GM08714 (cell line): ENCODE data around the gene ZHX3.

ENCODE experiments used
- H3K4me3 ChIP-seq: fragments of 200-500 bp; sonication (Bioruptor generic); 2 replicates; pipeline ENCODE4 v1.5.1; 2014; ENCODE audit warnings: mild to moderate bottlenecking, low read length, inconsistent platforms
- ZNF274 ChIP-seq: IDR thresholded peaks from 2 replicates; pipeline ENCODE4 v1.6.1; 2012; ENCODE audit warnings: mild to moderate bottlenecking, low read depth, low read length

Gene ZHX3

DNA sequence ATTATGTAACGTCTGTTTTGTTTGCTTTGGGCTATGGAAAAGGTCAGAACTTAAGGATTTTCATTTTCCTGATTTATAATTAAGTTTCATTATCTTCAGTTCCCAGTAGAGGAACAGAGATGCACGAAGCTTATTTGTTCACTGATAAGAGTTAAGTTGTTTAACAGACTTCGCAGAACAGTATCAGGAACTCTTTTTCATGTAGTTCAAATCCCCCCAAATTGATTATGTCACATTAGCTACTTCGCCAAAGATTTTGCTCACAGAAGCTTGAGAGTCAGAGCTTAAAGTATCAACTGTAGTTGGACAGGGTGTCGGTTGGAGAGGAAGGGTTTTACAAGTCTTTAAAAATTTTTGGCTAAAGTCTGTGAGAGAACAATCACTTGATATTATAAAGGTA lies 43.4 kb downstream of the ZHX3 start:
- H3K4me3 ChIP-seq = no peak overlapping the region
- TF ChIP-seq ZNF274 = no peak

DNA sequence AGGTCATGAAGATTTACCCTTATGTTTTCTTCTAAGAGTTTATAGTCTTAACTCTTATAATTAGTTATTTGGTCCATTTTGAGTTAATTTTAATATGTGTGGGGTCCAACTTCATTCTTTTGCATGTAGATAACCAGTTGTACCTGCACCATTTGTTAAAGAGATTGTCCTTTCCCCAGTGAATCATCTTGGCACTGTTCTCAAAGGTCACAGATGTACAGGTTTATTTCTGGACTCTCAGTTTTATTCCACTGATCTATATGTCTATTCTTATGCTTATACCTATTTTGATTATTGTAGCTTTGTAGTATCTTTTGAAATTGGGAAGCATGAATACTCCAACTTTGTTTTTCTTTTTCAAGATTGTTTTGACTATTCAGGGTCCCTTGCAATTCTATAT lies 44.1 kb downstream of the ZHX3 start:
- no peak for TF ChIP-seq ZNF274
- no peak overlapping the region for H3K4me3 ChIP-seq

DNA sequence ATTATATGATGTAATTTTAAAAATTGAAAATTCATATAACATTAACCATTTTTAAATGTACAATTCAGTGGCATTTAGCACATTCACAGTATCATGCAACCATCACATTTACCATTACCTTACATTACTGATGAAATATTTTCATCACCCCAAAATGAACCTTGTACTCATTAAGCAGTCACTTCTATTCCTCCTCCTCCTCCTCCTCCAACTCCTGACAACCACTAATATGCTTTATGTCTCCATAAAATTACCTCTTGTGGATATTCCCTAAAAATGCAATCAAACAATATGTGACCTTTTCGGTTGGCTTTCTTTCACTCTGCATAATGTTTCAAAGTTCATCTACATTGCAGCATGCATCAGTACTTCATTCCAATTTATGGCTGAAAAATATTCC lies 45.2 kb downstream of the ZHX3 start:
- H3K4me3 ChIP-seq = no peak overlapping the region
- TF ChIP-seq ZNF274 = no peak

DNA sequence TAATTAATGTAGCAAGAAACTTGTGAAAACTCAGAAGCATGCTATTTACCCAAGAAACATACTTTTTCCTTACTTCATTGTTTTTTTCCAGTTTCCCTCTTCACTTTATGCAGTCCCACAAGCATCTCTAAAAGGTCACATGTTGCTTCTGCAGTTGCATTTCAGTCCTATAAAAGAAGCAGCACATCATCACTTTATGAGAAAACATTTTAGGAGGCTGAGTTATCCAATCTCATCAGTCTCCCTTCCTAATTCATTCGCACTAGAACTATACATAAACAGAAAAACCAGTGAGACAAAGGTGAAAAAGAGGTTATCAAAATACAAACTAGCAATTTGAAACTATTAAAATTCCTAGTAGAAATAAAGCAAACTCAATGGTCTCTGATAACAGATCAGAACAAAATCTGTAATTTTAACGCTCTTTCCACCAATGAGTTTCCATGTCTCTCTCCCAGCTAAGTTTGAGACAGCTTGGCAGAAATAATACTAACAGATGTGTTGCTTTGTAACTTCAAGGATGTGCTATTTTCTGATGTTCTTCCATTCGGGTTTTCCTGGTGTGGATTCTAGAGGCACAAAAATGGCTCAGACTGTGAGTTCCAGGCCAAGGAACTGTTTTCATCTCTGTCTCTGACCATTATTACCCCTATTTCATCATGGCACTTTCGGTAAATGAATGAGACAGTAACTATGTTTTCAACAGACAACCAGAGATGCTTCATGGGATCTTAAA lies 48.4 kb downstream of the ZHX3 start:
- no peak for TF ChIP-seq ZNF274

DNA sequence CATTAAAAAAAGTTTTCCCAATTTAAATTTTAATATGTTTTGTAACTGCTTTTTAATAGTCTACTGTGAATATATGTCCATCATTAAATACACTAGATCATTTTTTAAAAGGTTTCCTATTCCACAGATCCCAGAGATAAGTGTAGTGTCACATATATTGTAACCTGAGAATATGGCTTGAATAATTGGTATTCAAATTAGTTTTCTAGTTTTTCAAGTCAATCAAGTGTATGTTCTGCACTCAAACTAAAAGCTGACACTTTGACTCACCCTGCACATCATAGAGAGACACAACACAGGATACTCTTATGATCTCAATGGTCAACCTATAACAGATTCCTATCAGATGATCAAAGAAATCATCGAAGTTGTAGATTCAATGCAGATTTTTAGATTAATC lies 49.1 kb downstream of the ZHX3 start:
- no peak overlapping the region for H3K4me3 ChIP-seq
- no peak for TF ChIP-seq ZNF274

More for the DNA sequence above, 48.4 kb downstream of the ZHX3 start:
- no peak overlapping the region for H3K4me3 ChIP-seq

DNA sequence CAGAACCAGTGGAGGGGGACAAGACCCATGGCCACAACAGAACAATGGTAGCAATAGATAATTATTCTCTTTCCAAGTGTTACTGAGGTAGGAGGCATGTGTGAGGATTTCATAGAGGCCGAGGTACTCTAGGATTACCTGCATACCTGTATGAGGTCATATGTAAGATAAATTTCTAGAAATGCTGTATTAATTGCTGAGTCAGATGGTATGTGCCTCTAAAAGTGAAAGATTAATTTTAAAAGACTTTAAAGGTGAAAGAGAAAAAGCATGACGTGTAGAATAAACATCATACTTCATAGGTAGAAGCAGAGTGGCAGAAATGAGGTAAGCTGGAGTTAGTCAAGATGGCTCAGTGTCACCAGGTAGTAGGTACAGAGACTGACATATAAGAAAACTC lies 51.6 kb downstream of the ZHX3 start:
- H3K4me3 ChIP-seq = no peak overlapping the region
- no peak for TF ChIP-seq ZNF274

DNA sequence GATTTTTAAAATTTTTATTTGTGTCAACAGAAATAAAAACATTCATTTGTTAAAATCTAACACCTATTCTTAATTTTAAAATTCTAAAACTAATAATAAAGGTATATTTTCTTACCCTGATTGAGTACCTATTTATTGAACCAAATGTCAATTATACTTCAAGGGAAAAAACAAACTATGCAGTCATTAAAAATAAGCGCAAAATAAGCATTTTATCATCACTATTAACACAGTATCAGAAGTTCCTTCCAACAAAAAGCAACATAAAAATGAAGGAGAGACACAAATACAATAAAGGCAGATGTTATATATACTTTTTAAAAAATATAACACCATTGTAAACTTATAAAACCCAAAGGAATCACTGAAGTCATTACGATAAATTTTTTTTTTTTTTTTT lies 52.7 kb downstream of the ZHX3 start:
- H3K4me3 ChIP-seq = no peak overlapping the region
- TF ChIP-seq ZNF274 = no peak

DNA sequence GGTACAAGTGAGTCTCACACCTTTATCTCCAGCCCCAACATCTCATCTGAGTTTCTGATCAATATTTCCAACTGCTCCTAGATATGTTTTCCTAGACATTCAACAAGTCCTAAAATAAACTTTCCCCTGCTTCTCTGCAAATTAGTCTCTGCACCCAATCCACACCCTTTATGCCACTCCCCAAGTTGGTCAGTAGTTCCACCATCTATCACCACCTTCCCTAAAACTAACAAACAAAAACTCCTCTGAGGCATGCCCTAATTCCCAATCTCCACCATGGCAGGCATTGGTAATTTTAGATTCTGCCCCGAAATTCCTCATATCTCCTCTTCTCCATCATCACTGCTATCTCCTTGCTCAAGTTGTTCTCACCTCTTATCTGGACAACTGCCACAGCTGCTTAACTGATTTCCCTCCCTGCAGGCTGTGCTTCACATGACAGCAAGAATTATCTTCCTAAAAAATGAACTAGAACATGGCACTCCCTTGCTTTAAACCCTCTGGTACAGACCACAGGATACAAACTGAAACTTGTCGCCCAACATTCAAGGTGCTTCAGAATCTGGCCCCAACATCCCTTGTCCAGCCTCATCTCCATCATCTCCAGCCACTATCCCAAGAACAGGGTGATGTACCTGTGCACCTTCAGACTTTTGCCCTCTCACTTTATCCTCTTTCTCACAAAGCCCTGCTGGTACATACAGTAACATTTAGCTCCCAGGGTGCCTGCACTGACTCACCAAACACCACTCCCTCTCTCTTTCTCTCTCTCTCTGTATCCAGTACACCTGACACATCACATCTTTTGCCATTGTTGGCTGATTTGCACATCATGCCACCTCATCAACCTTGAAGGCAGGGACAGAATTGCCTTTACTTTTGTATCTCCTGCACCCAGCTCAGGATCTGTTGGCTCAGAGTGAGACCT lies 55.5 kb downstream of the ZHX3 start:
- no peak for TF ChIP-seq ZNF274
- no peak overlapping the region for H3K4me3 ChIP-seq

DNA sequence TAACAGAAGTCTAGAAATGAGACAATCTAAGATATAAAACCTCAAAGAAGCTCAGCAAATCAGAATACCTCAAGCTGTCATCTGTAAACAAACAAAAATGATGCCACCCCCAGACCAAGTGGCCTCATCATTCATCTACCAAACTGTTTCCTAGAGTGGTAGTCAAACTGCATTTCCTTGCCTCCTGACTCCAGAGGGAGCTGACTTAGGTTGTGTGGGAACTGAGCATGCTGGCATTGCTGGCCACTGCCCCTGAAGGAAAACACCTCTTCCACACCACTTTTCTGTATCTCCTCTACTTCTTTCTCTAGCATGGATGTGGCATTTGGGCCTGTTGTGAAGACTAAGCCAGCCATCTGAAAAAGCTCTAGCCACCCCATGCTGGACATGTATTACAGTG lies 56.3 kb downstream of the ZHX3 start:
- TF ChIP-seq ZNF274 = no peak

DNA sequence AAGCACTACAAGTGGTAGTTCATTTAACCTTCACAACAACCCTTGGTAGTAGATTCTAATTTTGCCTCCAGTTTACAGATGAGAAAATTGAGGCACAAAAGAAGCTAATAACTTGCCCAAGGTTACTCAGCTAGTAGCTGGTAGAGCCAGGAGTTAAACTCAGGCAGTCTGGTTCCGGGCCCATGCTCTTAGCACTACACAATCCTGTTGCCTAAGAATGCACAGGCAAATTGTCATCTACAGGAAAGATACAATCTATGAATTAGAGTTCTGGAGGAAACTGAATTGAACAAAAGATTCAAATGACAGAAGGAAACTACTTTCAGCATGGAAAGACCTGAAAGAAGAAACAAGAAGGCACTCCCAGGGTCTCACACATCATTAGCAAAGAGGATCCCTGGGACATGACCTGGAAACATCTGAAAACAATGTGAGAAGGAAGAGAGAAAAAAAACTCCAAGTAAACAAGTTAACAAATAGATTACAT lies 56.8 kb downstream of the ZHX3 start:
- no peak for TF ChIP-seq ZNF274
- H3K4me3 ChIP-seq = no peak overlapping the region

More for the DNA sequence above, 56.3 kb downstream of the ZHX3 start:
- H3K4me3 ChIP-seq = no peak overlapping the region

DNA sequence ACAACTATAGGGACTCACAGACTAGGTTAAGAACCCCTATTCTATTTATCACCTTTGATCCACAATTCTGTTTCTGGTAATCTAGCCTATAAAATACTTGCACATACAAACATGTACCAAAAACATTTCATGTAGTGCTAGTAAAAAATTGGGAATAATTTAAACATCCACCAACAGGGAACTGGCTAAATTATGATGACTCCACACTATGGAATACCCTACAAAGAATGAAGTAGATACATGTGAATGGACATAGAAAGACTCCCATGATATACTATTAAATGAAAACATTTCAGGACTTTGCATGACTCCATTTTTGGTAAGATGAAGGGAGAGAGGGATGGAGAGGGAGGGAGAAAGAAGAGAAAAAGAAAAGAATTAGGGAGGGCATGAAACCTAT lies 58.2 kb downstream of the ZHX3 start:
- TF ChIP-seq ZNF274 = no peak
- no peak overlapping the region for H3K4me3 ChIP-seq

DNA sequence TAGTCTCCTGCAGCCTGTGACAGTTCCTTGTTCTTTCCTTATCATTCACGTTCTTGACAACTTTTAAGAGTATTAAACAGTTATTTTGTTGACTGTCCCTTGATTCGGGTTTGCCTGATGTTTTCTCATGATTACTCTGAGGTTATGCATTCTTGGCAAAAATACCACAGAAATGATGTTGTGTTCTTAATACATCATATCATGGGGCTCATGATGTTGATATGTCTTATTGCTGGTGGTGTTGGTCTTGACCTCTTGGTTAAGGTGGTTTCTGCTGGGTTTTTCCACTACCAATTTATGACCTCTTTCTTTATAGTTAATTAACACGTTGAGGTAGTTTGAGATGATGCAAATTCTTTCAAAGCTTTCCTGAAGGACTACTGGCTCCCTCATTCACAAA lies 59.1 kb downstream of the ZHX3 start:
- no peak overlapping the region for H3K4me3 ChIP-seq
- no peak for TF ChIP-seq ZNF274

DNA sequence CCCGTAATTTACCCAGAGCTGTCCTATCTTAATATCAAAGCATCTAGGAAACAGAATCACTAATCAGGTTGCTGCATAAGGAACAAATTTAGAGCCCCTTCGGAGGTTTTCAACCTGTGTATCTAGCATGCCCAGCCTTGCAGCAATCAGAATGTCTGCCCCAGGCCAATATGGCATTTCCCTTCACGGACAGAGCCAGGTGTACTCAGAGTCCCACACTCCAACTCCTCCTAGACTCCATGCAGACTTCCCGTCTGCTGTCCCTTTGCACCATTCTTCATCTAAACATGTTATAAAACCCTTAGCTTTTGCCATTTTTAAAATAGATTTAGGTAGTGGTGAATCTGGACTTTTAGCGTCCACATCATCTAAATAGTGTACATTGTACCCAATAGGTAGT lies 61.0 kb downstream of the ZHX3 start:
- no peak for TF ChIP-seq ZNF274
- no peak overlapping the region for H3K4me3 ChIP-seq

DNA sequence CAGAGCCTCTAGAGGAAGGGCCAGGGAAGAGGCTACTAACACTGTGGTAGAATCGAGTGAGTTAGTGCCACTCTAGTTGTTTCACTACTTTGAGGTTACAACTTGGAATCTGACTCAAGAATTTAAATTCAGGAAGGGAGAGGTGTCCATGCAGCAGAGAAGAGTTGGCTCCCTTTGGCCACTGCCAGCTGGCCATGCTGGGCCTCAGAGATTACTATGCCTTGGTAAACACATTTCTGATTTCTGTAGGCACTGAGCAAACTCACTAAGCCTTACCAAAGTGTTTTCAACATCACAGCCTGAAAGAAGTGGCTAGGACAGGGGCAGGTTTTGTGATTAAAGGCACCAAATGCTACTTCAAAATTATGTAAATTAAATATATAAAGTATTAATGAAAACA lies 61.9 kb downstream of the ZHX3 start:
- no peak overlapping the region for H3K4me3 ChIP-seq
- TF ChIP-seq ZNF274 = no peak
